ENCODE measurements around the gene OPHN1.
"Not testable (repeated sequence)": the region's sequence is repeated elsewhere in the genome, so short reads cannot be mapped to it uniquely, and the experiment has no call there.

OPHN1 gene

DNA sequence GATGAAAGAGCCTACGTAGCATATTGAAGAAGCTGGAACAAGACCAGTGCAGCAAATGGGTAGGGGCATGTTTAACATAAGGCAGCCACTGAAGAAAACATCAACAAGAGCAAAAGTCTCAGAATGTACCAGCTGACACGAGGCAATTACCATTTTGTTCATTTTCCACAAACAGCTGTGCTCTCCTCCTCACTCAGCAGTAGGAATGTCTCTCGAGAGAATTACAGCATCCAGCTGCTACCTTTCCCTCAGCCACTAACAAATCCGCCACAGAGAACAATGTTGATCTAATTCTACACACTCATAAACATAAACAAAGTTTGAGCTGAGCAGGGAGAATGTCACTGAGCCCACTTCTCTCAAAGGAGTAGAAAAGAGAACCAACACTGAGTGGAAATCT, 68.0 kb downstream of the OPHN1 start:
- DNase-seq (ENCODE audit: low read depth, low spot score): no peak

DNA sequence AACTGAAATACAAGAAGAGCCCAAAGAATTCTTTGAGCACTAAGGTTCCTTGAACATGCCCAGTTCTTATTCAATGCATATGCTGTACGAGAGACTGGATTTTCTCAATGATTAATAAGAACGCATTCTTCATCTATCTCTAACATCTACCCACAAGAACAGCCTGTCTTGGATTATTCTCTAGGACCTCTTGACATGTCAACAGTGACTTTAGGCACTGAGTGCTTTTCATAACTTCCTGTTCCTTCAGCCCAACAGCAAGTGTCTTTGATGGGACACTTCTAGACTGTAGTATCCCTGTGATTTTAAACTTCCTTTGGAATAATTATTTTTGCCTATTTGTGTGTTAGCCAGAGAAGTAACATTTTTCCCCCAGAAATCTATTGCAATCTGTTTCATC, 69.3 kb downstream of the OPHN1 start:
- DNase-seq (ENCODE audit: low read depth, low spot score): no peak

DNA sequence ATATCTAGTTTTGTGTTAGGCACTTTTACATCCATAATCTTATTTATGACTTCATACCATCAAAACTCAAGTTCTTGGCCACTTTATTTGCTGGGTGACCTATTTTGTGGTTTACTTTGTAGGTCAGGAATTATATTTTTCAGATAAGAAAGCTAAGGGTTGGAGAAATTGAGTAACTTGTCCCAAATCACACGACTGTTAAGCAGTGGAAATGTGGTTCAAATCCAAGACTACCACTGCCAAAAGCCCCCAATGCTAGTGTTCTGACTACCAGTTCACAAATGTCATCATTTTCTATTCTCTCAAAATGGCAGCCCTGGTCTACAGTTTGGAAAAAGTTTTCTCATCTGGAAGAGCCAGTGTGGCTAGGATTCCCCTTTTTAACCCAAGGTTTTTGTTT, 74.6 kb downstream of the OPHN1 start:
- no peak for DNase-seq (ENCODE audit: low read depth, low spot score)

DNA sequence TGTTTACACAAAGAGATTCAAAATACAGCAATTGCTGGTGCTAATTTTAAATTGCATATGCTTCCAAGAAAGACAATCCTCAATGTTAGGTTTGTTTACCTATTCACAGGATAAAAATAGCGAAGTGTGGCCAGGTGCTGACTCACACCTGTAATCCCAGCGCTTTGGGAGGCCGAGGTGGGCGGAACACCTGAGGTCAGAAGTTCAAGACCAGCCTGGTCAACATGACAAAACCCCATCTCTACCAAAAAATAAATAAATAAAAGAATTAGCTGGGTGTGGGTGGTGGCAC, 77.7 kb downstream of the OPHN1 start:
- DNase-seq (ENCODE audit: low read depth, low spot score): no peak

DNA sequence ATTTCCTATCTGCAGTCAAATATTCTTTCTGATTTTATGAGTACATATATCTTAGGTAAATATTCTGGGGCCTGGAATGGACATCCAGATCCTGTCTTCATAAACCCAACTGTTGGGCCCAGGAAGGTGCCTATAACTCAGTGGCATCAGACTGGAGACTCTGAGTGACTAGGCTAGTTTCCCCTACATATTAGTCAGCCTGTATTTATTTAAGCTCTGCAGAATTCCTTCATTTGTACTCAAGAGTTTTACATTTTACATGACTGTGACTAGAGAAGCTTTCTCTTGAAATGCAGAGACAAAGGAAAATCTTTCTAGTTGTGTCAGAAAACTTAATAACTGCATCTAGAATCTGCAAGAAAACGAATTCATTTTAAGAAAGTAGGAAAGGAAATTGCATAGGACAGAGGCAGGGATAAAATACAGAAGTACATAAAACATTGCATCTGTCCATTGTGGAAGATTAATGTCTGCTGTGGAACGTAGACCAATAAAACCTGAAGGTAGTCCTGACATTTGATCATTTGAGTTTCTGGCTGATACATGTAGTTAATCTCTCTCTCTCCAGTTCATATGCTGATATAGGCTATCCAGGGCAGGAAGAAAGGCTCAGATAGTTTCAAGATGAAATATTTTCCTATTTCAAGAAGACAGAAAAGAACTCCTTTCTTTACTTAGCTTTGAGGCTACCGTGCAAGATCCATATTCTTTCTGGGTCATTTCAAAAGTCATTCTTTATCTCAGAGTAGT, 78.2 kb downstream of the OPHN1 start:
- no peak for DNase-seq (ENCODE audit: low read depth, low spot score)

DNA sequence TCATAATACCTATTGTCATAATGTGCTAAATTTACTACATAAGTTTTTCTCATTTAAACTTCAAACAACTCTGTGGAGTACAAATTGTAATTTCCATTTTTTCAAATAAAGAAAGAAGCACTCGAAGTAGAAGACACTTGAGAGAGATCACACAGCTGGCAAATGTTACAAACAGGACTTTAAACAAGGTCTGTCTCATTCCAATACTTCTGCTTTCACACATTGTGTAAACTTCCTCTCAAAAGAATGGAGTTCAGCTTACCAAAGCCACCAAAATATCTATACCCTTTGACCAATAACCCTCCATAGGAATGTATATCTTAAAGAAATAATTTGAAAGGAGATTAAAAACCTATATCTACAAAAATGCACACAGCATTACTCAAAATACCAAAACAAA, 88.3 kb downstream of the OPHN1 start:
- DNase-seq (ENCODE audit: low read depth, low spot score): no peak

DNA sequence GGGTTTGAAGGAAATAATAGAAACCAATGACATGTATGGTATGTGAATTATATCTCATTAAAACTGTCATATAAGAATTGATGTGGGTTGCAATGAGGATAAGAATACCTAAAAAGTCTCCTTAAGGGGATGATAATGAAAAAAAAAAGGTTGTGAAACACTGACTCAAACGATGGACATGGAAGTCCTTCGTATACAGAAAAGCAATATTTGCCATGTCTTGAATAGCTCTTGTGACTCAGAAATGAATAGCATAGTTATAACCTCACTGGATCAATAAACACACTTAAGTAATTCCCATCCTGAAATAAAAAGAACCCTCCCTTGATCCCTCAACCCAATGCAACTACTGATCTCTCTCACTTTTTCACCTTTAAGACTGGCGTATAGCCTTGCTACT, 89.7 kb downstream of the OPHN1 start:
- DNase-seq (ENCODE audit: low read depth, low spot score): no peak

DNA sequence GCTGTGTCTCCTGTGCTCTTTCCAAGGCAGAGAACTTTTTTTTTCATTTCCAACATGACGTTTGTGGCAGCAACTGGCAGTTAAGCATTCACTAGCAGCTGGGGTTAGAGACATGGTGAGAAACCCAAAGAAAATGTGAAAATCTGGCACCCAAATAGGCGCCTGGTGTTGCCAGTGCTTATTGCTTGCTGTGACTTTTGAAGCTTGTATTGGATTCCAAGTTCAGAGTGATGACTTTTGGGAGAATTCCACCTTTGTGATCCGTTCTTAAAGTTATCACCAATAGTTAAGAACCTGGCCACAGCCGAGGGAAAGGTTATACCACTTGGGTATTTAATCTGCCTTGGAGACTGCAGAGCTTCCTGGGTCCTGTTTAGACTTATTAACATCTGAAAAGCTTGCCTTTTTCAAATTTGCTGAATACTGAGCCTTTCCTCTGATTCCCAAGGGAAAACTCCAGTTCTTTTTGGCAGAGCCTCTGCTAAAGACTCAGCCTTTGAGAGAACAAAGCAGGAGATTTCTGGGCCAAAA, 101.0 kb downstream of the OPHN1 start:
- no peak for DNase-seq (ENCODE audit: low read depth, low spot score)

DNA sequence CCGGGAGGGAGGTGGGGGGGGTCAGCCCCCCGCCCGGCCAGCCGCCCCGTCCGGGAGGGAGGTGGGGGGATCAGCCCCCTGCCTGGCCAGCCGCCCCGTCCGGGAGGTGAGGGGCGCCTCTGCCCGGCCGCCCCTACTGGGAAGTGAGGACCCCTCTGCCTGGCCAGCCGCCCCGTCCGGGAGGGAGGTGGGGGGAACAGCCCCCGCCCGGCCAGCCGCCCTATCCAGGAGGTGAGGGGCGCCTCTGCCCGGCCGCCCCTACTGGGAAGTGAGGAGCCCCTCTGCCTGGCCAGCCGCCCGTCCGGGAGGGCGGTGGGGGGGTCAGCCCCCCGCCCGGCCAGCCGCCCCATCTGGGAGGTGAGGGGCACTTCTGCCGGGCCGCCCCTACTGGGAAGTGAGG, 106.5 kb downstream of the OPHN1 start:
- not testable (repeated sequence) for DNase-seq (ENCODE audit: low read depth, low spot score)

DNA sequence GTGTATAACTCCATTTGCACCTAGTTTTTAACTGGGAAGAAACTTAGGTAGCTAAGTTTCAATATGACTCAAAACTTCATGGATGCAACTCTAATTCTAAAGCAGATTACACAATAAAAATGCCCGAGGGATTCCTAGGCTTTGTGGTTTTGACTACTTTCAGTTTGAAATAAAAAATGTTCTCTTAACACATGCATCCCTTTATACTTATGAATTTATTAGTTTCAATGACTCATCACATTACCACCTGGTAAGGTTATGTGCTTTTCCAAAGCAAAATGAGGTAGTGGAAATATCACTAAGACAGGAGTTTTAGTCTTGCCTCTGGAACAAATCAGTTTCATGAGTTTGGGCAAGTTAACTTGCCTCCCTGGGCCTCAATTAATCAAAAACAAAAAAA, 125.5 kb downstream of the OPHN1 start:
- peak; percentile 12 for DNase-seq (ENCODE audit: low read depth, low spot score)

DNA sequence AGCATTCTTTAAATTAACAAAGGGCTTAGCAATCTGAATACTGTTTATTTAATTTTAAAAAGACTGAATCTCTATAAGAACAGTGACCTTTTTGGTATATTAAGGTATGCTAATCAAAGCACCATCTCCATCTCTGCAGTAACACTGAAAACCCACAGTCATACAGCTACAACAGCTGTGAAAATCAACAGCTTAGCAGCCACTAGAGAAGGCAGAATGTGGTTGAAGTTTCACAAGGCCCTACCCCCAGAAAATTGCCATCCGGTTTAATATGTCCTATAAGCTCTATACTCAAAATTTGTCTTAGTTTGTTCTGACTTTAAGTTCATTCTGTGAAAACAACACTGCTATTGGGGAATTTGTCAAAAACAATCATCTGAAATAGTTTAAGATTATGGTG, 128.7 kb downstream of the OPHN1 start:
- no peak for DNase-seq (ENCODE audit: low read depth, low spot score)

DNA sequence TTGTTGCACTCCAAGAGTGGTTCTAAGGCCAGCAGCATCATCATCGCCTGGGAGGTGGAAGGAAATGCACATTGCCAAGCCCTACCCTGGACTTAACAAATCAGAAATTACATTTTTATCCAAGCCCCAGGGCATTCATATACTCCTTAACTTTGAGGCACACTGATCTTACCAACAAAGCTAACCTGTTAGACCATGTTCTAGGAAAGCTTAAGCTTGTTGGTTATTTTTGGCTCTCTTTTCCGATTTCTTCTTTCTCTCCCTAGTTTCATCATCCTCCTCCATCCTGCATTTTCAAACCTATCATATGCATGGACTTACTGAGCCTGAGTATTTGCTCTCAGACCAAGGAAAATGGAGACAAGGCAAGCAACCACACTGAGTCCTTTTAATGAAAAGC, 133.4 kb downstream of the OPHN1 start:
- DNase-seq (ENCODE audit: low read depth, low spot score): no peak

DNA sequence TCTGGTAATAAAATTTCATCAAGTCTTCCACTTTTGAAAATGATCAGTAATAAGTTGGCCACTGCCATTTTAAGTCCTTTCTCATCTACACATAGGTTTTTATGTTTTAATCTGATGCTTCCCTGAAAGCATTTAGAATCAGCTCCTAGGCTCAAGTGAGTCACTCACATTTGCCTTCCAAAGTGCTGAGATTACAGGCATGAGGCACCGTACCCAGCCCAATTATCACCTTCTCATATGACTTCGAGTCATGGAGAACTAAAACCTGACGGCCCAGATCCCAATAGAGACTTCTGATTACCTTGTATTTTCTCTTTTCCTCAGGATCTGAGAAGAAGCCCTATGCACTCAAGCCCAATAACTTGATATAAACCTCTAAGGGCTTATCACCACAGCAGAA, 140.8 kb downstream of the OPHN1 start:
- no peak for DNase-seq (ENCODE audit: low read depth, low spot score)

DNA sequence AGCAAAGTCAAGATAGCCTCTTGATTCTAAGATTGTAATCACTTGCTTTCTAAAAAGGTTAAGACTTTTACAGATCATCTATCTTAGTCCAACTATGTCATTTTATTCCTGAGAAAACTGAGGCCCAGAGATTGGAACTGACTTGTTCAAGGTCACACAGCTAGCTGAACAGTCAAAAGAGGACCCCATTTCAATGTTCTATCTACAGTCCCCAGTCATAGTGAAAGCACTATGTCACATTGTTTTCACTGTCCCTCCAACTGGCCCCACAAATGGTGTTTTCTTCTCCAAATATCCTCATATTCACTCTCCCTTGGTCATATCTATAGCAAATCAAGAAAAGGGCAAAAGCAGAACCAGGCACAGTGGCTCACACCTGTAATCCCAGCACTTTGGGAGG, 145.2 kb downstream of the OPHN1 start:
- DNase-seq (ENCODE audit: low read depth, low spot score): no peak

DNA sequence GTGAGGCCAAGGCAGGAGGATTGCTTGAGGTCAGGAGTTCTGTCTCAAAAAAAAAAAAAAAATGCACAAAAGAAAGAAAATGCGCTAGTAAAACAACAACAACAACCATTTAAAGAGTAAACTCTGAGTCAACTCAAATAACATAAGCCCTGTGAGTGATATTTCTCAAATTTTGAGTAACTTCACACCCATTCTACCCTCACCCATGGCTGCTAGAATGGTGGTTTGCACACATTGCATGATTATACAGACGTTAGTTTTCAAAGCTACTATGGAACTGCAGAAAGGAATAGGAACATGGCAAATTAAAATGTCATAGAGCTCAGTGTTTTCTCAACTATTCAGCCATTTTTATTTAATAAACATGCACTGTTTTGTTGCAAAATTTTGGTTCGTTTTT, 145.9 kb downstream of the OPHN1 start:
- DNase-seq (ENCODE audit: low read depth, low spot score): no peak

DNA sequence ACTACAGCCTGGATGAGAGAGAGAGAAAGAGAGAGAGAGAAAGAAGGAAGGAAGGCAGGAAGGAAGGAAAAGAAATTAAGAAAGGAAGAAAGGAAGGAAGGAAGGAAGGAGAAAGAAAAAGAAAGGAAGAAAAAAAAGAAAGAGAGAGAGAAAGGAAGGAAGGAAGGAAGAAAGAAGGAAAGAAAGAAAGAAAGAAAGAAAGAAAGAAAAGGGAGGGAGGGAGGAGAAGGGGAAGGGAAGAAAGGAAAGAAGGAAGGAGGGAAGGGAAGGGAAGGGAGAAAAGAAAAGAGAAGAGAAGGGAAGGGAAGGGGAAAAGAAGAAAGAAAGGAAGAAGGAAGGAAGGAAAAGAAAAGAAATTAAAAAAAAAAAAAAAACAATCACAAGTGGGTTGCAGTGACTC, 146.3 kb downstream of the OPHN1 start:
- no peak for DNase-seq (ENCODE audit: low read depth, low spot score)

DNA sequence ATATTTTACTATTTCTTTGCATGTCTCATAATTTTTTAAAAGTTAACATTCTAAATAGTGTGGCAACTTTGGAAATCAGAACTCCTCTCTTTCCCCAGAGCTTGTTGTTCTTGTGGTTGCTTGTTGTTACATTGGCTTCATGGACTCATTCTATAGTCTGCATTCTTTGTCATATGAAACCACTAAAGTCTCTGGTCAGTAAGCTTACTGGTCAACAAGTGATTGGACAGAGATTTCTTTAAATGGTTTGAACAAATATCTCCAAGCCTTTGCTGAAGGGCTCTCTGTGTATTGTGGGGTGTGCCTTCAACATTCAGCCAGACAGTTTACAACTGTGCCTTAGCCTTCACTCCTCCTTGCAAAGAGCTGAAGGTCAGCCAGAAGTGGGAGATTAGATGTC, 147.2 kb downstream of the OPHN1 start:
- no peak for DNase-seq (ENCODE audit: low read depth, low spot score)

DNA sequence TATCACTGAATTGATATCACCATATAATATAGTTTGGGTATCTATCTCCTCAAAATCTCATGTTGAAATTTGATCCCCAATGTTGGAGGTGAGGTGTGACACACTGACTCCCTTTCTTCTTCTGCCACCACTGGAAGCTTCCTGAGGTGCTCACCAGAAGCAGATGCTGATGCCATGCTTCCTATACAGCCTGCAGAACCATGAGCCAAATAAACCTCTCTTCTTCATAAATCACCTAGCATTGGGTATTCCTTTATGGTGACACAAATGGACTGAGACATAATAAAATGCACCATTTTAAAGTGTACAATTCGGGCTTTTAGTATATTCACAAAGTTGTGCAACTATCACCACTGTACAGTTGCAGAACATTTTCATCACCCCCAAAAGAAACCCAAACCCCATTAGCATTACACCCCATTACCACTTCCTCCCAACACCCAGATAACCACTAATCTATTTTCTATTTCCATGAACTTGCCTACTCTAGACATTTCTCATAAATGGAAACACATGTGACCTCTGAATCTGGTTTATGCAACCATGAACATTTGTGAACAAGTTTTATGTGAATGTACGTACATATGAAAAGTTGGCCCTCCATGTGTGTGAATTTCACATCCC, 148.9 kb downstream of the OPHN1 start:
- no peak for DNase-seq (ENCODE audit: low read depth, low spot score)

DNA sequence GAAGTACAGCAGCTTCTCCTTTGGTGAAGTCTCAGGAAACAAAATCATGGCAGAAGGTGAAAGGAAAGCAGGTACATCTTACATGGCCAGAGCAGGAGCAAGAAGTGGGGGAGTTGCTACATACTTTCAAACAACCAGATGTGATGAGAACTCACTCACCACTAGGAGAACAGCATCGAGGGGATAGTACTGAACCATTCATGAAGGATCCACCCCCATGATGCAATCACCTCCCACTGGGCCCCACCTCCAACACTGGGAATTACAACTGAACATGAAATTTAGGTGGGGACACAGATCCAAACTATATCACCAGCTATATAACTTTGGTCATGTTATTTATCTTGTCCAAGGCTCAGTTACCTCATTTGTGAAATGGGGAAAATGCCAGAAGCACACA, 159.4 kb downstream of the OPHN1 start:
- DNase-seq (ENCODE audit: low read depth, low spot score): no peak

DNA sequence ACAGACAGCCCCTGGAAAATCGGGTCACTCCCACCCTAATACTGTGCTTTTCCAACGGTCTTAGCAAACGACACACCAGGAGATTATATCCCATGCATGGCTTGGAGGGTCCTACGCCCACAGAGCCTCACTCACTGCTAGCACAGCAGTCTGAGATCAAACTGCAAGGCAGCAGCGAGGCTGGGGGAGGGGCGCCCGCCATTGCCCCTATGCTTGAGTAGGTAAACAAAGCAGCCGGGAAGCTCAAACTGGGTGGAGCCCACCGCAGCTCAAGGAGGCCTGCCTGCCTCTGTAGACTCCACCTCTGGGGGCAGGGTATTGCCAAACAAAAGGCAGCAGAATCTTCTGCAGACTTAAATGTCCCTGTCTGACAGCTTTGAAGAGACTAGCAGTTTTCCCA, 168.5 kb downstream of the OPHN1 start:
- DNase-seq (ENCODE audit: low read depth, low spot score): not testable (repeated sequence)

DNA sequence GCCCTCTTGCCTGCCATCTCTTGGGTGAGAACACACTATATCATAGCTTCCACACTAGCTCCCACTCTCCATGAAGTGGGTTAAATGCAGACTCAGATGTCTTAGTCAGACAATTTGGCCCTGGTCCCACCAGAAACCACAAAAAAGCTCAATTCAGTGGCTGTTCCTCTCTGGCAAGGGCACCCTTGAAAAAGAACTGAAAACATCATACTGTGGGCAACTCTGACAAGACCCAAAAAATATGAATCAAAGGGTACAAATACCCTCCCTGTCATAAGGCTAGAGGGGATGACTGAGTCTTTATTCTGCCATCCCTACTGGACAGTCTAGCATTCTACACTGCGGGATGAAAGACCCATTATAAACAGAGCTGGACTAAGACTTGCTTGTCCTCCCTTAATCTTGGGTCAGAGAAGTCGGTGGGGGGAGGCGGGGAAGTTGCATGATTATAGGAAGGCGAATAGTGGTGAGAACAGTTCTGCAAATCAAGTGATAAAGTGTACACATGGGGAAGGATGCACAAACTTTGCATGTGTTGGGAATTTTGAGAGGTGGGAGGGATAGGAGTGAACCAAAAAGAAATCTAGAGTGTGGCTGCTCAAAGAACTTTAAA, 172.1 kb downstream of the OPHN1 start:
- DNase-seq (ENCODE audit: low read depth, low spot score): no peak

DNA sequence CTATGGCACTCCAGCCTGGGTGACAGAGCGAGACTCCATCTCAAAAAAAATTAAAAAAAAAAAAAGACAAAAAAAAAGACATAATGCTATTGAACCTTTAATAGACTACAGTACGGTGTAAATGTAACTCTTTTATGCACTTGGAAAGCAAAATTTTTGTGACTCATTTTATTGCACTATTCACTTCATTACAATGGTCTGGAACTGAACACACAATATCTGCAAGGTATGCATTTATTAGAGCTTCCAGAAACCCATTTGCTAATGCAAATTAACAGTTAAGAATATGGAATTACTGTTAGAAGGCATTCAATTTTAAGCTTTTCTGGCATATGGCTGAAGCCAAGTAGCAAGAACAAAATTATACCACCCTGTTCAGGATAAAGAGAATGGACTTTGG, 176.3 kb downstream of the OPHN1 start:
- no peak for DNase-seq (ENCODE audit: low read depth, low spot score)
